SJCRH30 (cell line): ENCODE results near the gene ZNF23. TPM values are rescaled to one million over a fixed set of nuclear protein-coding genes. Genes with fewer than 3 reads are reported as not detected.
A peak's percentile ranks its signal among the peaks of the same experiment; 100 is the strongest.

Experiments used
- DNase-seq, 2 experiments: peaks; one replicate each; pipeline ENCODE4 v3.0.0-alpha.2; 2015 to 2020
- H3K27ac ChIP-seq: fragments of 250-450 bp; sonication (Bioruptor Pico); 2 replicates; pipeline ENCODE4 v1.5.1; 2020; ENCODE audit warnings: mild to moderate bottlenecking, moderate library complexity
- H3K27me3 ChIP-seq: fragments of 250-450 bp; sonication (Bioruptor Pico); 2 replicates; pipeline ENCODE4 v1.5.1; 2020; ENCODE audit warnings: mild to moderate bottlenecking, moderate library complexity
- H3K36me3 ChIP-seq: fragments of 250-450 bp; sonication (Bioruptor Pico); 2 replicates; pipeline ENCODE4 v1.5.1; 2020; ENCODE audit warnings: mild to moderate bottlenecking, moderate library complexity
- H3K4me1 ChIP-seq: fragments of 250-450 bp; sonication (Bioruptor Pico); 2 replicates; pipeline ENCODE4 v1.5.1; 2020; ENCODE audit warnings: mild to moderate bottlenecking, moderate library complexity
- H3K4me3 ChIP-seq: fragments of 250-450 bp; sonication (Bioruptor Pico); 2 replicates; pipeline ENCODE4 v1.5.1; 2020; ENCODE audit warnings: mild to moderate bottlenecking, moderate library complexity
- H3K9me3 ChIP-seq: fragments of 250-450 bp; sonication (Bioruptor Pico); replicated peaks from 2 replicates; pipeline ENCODE4 v1.5.1; 2020; ENCODE audit warnings: mild to moderate bottlenecking, moderate library complexity
- total RNA-seq: library from RNA; depleted of rRNA; stranded (reverse); fragments of >200 nt; shearing (Covaris generic); gene quantifications from 2 replicates; pipeline ENCODE4 v1.2.3, GENCODE V29; 2014

ZNF23 gene
- total RNA-seq, 1 experiment from 2014 or later: 6.2 TPM

- Histone ChIP-seq H3K9me3 (no peaks in the 10 kb centered on the region), H3K27ac (no peak overlapping the region), H3K4me3 (no peak overlapping the region), H3K4me1 (no peaks in the 10 kb centered on the region), H3K36me3 (no peaks in the 10 kb centered on the region), H3K27me3 (no peaks in the 10 kb centered on the region)
- no peak for DNase-seq
These were observed 20.5 kb upstream of the ZNF23 start for GRCh38 chr16:71482569-71482968.

- H3K4me3 ChIP-seq: no peak overlapping the region
- no peaks in the 10 kb centered on the region for H3K9me3 ChIP-seq
- H3K4me1 ChIP-seq: no peaks in the 10 kb centered on the region
- no peaks in the 10 kb centered on the region for H3K27me3 ChIP-seq
- no peak for DNase-seq
- no peaks in the 10 kb centered on the region for H3K36me3 ChIP-seq
- H3K27ac ChIP-seq: no peak overlapping the region
These were observed 18.9 kb upstream of the ZNF23 start for GRCh38 chr16:71480956-71481355.

- H3K4me1 ChIP-seq: no peaks in the 10 kb centered on the region
- no peak overlapping the region for H3K27ac ChIP-seq
- H3K27me3 ChIP-seq: no peaks in the 10 kb centered on the region
- H3K9me3 ChIP-seq: no peaks in the 10 kb centered on the region
- H3K4me3 ChIP-seq: no peak overlapping the region
- DNase-seq: peak; percentile 16 to 38
- H3K36me3 ChIP-seq: no peaks in the 10 kb centered on the region
These were observed 17.4 kb upstream of the ZNF23 start for GRCh38 chr16:71479420-71479819.

GRCh38 chr16:71476457-71477124 is 14.5 kb upstream of the ZNF23 start:
- no peaks in the 10 kb centered on the region for H3K9me3 ChIP-seq
- no peak for DNase-seq
- no peaks in the 10 kb centered on the region for H3K27me3 ChIP-seq
- no peaks in the 10 kb centered on the region for H3K36me3 ChIP-seq
- no peak overlapping the region for H3K4me3 ChIP-seq
- H3K4me1 ChIP-seq: no peaks in the 10 kb centered on the region
- no peak overlapping the region for H3K27ac ChIP-seq

GRCh38 chr16:71474864-71475263 is 12.8 kb upstream of the ZNF23 start:
- H3K36me3 ChIP-seq: no peaks in the 10 kb centered on the region
- DNase-seq: no peak
- H3K27ac ChIP-seq: no peak overlapping the region
- H3K4me1 ChIP-seq: no peaks in the 10 kb centered on the region
- H3K9me3 ChIP-seq: no peaks in the 10 kb centered on the region
- H3K27me3 ChIP-seq: no peaks in the 10 kb centered on the region
- no peak overlapping the region for H3K4me3 ChIP-seq

GRCh38 chr16:71473891-71474290 is 11.8 kb upstream of the ZNF23 start:
- Histone ChIP-seq H3K27me3 (no peaks in the 10 kb centered on the region), H3K9me3 (no peaks in the 10 kb centered on the region), H3K36me3 (no peaks in the 10 kb centered on the region), H3K4me3 (no peak overlapping the region), H3K4me1 (no peaks in the 10 kb centered on the region), H3K27ac (no peak overlapping the region)
- no peak for DNase-seq

- no peaks in the 10 kb centered on the region for H3K36me3 ChIP-seq
- H3K27me3 ChIP-seq: no peaks in the 10 kb centered on the region
- no peaks in the 10 kb centered on the region for H3K4me1 ChIP-seq
- DNase-seq: no peak
- H3K4me3 ChIP-seq: no peak overlapping the region
- H3K9me3 ChIP-seq: no peaks in the 10 kb centered on the region
- H3K27ac ChIP-seq: no peak overlapping the region
These were observed 10.9 kb upstream of the ZNF23 start for GRCh38 chr16:71472931-71473330.

GRCh38 chr16:71472051-71472450 is 10.0 kb upstream of the ZNF23 start:
- H3K27me3 ChIP-seq: no peaks in the 10 kb centered on the region
- no peaks in the 10 kb centered on the region for H3K4me1 ChIP-seq
- H3K9me3 ChIP-seq: no peaks in the 10 kb centered on the region
- H3K4me3 ChIP-seq: no peak overlapping the region
- H3K27ac ChIP-seq: no peak overlapping the region
- DNase-seq: no peak
- no peaks in the 10 kb centered on the region for H3K36me3 ChIP-seq

GRCh38 chr16:71467810-71468209 is 5.8 kb upstream of the ZNF23 start:
- Histone ChIP-seq H3K9me3 (no peaks in the 10 kb centered on the region), H3K27me3 (no peaks in the 10 kb centered on the region)
- DNase-seq: peak; percentile 10 to 61

GRCh38 chr16:71464231-71464630 is 2.2 kb upstream of the ZNF23 start:
- Histone ChIP-seq H3K4me1 (no peaks in the 10 kb centered on the region), H3K36me3 (no peaks in the 10 kb centered on the region), H3K4me3 (no peak overlapping the region), H3K27me3 (no peaks in the 10 kb centered on the region), H3K9me3 (no peaks in the 10 kb centered on the region), H3K27ac (no peak overlapping the region)
- DNase-seq: no peak

More at GRCh38 chr16:71467810-71468209, 5.8 kb upstream of the ZNF23 start:
- H3K36me3 ChIP-seq: no peaks in the 10 kb centered on the region
- no peaks in the 10 kb centered on the region for H3K4me1 ChIP-seq
- H3K4me3 ChIP-seq: no peak overlapping the region
- H3K27ac ChIP-seq: no peak overlapping the region

- Histone ChIP-seq H3K4me1 (no peaks in the 10 kb centered on the region), H3K27me3 (no peaks in the 10 kb centered on the region), H3K9me3 (no peaks in the 10 kb centered on the region), H3K27ac (no peak overlapping the region), H3K36me3 (no peaks in the 10 kb centered on the region), H3K4me3 (peak overlapping the region; percentile 100; the same call in 1 of the 2 replicates)
- no peak for DNase-seq
These were observed 1.1 kb downstream of the ZNF23 start for GRCh38 chr16:71460941-71461340.

- DNase-seq: no peak
- no peaks in the 10 kb centered on the region for H3K36me3 ChIP-seq
- no peak overlapping the region for H3K4me3 ChIP-seq
- no peaks in the 10 kb centered on the region for H3K4me1 ChIP-seq
- no peaks in the 10 kb centered on the region for H3K27me3 ChIP-seq
- no peak overlapping the region for H3K27ac ChIP-seq
- H3K9me3 ChIP-seq: no peaks in the 10 kb centered on the region
These were observed 1.8 kb downstream of the ZNF23 start for GRCh38 chr16:71460236-71460635.

GRCh38 chr16:71459510-71459909 is 2.5 kb downstream of the ZNF23 start:
- Histone ChIP-seq H3K36me3 (no peaks in the 10 kb centered on the region), H3K9me3 (no peaks in the 10 kb centered on the region), H3K4me3 (no peak overlapping the region), H3K27me3 (no peaks in the 10 kb centered on the region), H3K4me1 (no peaks in the 10 kb centered on the region), H3K27ac (no peak overlapping the region)
- DNase-seq: no peak

- no peak overlapping the region for H3K27ac ChIP-seq
- no peak overlapping the region for H3K4me3 ChIP-seq
- no peaks in the 10 kb centered on the region for H3K9me3 ChIP-seq
- 0 out of 2 replicates have a peak, but pooled peaks cover 3% of the 10 kb centered on the region for H3K36me3 ChIP-seq
- no peaks in the 10 kb centered on the region for H3K4me1 ChIP-seq
- no peak for DNase-seq
- H3K27me3 ChIP-seq: no peaks in the 10 kb centered on the region
These were observed 5.2 kb downstream of the ZNF23 start for GRCh38 chr16:71456801-71457200.

- Histone ChIP-seq H3K27me3 (no peaks in the 10 kb centered on the region), H3K4me3 (no peak overlapping the region), H3K27ac (no peak overlapping the region), H3K4me1 (no peaks in the 10 kb centered on the region), H3K36me3 (peaks cover 20% of the 10 kb centered on the region), H3K9me3 (peaks cover 7% of the 10 kb centered on the region; the same call in 1 of the 2 replicates)
- no peak for DNase-seq
These were observed 9.0 kb downstream of the ZNF23 start for GRCh38 chr16:71453036-71453435.

- Histone ChIP-seq H3K27me3 (no peaks in the 10 kb centered on the region), H3K4me3 (no peak overlapping the region), H3K4me1 (no peaks in the 10 kb centered on the region), H3K36me3 (peaks cover 23% of the 10 kb centered on the region), H3K9me3 (peaks cover 7% of the 10 kb centered on the region; the same call in 1 of the 2 replicates), H3K27ac (no peak overlapping the region)
- no peak for DNase-seq
These were observed 13.0 kb downstream of the ZNF23 start for GRCh38 chr16:71449020-71449419.
